CD4-positive, alpha-beta T cell treated with Interleukin-1 beta for 1 hour (primary cell): ENCODE data around the gene GPC1.

Source experiments
- DNase-seq, 2 donors: peaks; one replicate each; pipeline ENCODE4 v3.0.0-alpha.2; 2020 to 2022

Gene GPC1

DNA sequence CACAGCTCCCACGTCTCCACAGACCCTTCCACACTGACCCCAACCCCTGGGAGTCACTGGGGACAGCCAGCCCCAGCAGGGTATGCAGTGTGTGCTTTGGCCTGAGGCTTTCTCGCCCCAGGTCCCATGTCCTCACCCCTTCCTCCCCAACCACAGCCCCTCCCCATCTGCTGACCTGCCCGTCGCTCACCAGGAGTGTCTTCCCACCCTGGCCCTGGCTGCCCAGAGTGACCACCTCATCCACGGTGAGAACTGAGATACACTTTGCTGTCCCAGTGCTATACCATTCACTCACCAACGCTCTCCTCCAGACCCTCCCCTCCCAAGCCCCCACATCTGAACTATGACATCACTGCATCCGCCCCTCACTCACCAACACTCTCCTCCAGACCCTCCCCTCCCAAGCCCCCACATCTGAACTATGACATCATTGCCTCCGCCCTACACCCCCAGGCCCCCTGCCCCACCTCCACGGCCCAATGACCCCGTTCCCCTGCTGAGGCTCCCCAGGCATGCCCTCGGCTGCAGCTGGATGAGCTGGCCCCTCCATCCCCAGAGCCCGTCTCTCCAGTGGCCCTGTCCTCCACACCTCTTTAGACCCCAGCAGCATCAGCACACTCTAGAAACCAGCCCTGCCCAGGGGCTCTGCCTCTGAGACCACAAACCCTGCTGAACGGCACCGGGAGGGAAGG lies 67.1 kb downstream of the GPC1 start:
- no peak for DNase-seq

DNA sequence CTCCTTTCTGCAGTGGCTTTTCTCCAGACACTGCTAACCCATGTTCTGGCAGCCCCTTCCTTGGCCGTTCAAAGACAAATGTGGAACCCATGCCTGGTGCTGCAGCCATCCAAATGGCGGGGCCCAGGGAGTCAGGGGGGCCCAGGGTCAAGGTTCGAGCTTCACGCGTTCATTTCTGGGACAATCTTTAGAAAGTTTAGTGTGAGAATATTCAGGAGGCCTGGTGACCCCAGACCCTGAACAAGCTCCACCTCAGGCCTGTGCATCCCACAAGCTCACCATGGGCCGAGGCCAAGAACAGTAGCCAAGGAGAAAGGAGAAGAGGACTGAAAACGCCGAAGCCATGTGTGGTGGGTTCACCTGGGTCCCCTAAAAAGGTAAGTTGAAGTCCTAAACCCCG lies 67.9 kb downstream of the GPC1 start:
- DNase-seq = no peak

DNA sequence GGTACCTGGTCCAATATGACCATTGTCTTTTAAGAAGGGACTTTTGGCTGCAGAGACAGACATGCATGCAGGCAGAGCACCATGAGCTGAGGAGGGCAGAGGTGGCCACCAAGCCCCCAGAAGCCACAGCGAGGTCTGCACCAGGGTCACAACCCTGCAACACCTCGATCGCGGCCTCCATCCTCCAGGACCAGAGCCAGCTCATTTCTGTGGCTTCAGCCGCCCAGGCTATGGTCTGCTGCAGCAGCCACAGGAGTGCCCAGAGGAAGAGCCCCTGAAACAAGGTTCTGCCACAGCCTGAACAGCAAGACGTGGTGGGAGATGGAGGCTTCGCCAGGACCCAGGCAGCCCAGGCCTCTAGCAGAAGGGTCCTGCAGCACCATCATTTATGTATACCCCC lies 68.4 kb downstream of the GPC1 start:
- DNase-seq = no peak

DNA sequence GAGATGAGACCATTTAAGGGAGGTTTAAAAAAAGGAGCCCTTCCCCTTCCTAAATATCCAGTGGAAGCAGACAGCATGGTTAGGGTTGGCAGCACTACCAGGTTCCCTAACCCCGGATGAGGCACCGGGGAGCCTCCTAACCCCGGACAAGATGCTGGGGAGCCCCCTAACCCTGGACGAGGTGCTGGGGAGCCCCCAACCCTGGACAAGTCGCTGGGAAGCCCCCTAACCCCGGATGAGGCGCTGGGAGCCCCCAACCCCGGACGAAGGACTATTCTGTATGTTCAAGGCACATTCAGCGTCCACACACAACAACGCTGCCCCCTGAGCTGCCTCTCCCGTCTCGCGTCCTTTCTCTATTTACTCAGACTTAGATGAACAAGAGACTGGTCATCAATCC lies 70.4 kb downstream of the GPC1 start:
- DNase-seq = no peak

DNA sequence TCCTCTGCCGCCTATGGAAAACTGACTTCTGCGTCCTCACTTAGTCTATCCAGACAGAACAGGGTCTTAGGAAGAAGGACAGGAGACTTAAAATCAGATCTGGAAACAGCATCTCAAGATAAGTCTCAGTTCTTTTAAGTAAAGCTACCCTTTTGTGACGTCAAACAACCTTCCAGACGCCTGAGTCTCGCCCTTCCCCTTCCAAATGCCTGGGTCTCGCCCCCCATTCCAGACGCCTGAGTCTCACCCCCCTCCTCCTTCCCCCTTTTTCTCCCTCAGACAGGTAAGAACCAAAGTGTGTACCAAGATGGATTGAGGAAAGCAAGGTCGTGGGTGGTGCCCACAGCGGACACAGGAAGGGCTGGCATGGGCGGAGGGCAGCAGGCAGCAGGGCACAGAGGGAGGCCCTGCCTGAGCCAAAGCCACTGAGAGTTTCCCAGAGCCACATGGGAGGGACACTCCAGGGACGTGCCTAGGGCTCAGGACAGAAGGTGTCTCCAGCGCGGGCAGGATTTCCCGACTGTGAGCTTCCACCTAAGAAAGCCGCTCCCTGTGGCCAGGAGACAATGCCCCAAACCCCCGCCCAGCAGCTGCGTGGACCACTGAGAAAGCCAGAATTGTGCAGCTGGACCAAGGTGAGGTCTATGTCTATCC lies 71.1 kb downstream of the GPC1 start:
- no peak for DNase-seq

DNA sequence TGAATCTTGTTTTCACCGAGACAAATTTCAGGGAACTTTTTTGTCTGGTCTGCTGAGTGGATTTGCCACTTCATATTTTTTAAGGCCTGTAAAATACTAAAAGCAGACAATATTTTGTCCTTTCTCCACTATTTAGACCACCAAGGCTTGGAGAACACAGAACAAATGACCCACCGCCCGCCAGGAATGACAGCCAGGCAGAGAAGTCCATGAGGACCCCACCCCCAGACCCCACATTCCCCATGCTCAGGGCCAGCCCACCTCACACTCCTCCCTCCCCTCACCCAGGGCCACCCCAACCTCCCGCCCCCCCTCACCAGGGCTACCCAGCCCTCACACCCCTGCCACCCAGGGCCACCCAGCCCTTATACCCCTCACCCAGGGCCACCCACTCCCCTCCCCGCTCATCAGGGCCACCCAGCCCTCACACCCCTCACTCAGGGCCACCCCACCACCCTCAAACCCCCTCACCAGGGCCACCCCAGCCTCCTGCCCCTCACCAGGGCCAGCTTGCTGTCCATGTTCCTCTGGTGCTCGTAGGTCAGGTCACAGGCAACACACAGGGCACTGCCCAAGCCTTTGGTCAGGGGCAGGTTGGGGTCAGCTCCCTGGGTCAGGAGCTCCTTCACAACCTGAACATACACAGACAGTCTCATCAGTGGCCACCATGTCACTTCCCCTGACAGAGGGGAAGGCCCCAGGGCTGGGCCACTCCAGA lies 71.8 kb downstream of the GPC1 start:
- DNase-seq = no peak

DNA sequence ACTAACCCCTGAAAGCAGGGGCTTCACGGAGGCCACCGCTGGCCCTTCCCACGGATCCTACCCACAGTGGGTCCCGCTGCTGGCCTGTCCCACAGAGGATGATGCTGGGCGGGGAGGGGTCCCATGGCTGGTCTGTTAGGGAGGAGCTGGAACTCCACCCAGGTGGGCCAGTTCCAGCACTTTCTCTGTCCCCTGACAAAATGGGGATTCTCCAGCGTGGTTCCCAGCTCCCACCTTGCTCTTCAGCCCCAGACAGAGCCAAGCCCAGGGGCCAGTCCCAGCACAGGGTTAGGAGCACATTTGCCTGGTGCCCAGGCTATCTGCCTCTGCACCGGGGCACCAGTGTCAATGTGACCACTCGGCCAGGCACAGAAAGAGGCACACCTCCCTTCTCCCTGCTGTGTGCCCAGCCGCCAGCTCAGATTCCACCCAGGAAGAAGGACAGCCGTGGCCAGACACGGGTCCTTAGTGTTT lies 72.4 kb downstream of the GPC1 start:
- no peak for DNase-seq

DNA sequence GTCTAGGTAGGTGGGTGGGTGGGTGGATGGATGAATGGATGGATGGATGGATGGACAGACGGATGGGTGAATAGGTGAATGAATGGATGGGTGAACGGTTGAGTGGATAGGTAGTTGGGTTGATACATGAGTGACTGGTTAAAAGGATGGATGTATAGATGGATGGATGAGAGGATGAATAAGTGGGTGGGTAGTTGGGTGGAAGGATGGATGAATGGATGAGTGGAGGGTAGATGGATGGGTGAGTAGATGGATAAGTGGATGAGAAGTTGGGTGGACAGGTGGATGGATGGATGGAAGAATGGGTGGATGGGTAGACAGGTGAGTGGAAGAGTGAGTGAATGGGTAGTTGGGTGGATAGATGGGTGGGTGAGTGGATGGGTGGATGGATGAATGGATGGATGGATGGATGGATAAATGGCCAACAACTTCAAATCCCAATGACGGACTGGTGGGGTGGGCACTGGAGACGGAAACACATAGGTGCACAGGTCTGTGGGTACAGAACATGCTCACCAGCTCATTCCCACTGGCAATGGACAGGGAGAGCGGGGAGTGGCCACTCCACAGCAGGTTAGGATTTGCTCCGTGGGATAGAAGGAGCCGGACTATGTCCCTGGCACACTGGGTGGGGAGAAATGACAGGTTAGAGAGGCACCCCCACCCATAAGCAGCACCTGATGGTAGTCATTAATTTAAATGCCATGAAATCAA lies 73.5 kb downstream of the GPC1 start:
- no peak for DNase-seq

DNA sequence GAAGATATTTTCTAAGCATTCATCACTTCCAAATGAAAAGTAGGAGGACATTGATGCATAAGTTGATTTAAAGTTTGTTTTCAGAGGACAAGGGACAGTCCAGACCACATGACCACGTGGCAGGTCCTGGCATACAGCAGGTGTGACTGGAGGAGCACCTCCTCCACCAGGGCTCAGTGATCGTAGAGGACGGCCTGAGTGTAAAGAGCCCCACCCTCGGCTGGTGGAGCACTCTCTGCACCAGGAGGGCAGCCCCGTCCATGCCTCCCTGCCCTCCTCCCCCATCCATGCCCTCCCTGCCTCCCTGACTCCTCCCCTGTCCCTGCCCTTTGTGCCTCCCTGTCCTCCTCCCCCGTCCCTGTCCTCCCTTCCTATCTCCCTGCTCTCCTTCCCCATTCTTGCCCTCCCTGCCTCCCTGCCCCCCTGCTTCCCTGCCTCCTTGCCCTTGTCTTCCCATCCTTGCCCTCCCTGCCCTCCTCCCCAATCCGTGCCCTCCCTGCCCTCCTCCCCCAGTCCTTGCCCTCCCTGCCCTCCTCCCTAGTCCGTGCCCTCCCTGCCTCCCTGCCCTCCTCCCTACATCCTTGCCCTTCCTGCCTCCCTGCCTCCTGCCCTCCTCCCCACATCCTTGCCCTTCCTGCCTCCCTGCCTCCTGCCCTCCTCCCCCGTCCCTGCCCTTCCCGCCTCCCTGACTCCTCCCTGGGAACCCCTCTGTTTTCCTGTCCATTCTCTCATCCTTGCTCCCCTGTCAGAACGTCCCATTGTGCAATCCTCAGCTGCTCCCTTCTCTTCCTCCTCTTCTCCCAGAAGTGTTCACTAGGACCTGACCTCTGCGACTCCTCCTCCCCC lies 74.4 kb downstream of the GPC1 start:
- DNase-seq = no peak

DNA sequence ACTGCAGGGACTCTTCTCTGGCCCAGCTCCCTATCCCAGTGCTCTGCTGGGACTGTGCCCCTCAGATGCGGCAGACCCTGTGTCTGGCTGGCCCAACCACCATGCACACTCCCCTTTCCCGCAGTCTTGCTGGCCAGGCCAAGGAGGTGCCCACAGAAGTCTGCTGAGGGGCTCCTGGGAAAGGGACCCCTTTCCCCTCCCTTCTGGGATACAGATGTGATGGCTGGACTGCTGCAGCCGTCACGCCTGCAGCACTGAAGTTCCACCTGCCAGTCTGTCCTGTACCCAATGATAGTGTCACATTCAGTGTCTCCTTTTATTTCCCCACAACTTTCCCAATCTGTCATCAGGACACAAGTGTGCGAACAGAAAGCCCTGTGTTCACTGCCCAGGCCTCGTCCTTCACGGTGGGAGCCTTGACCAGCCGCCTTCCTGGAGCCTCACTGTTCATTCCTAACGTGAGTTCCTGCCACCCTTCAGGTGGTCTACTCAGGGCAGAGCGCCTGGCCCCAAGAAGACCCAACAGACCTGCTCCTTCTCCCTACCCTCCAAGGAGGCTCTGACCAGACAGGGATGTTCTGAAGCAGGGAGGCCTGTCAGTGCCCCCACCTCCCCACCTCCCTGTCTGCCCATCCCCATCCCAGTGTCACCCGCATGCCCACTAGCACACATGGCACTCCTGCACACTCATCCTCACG lies 75.2 kb downstream of the GPC1 start:
- DNase-seq = no peak

DNA sequence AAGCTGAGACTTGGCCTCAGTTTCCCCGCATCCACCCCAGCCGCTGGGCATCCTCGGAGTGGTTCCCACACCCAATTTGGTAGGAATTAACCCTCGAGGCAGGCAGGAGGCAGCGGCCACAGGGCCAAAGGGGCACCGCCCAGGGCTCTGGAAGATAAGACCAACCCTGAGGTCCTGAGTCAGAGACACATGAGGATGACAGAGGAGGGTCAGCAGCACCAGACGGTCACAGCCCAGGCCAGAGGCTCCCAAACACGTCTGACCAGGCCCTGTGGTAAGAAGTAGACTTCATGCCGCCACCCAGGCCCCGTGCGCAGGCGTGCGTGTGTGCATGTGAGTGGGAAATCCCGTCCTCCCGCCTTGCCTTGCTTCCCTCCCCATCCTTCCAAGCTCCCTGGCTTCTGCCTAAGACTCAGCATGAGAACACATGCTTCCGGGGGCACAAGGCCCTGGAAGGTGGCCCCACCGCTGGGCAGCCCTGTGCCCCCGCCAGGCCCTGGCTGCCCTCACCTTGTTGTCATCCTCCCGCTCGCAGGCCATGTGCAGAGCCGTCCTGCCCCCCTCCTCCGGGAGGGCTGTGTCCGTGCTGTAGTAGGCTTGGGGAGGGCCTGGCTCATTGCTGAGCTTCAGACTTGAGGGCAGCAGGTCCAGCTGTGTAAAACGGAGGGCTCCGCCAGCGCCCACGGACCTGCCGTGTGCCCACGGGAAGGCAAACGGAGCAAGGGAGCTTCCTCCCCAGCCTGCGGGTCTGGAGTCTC lies 76.1 kb downstream of the GPC1 start:
- no peak for DNase-seq

DNA sequence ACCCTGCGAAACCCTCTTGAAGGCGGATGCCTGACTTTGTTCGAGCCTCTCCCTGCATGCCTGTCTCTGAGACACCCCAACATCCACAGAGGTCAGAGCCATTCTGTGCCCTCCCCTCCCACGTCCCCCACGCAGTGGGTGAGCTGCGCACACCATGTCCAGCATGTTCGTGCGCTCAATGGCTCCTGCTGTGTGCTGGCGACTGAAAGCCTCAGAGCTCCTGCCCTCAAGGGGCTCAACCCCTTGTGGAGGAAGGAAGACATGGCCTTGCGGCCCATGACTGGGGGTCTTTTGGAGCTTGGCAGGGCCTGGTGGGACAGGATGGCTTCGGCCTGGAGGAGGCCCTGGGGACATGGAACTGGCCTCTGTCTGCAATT lies 76.6 kb downstream of the GPC1 start:
- DNase-seq = no peak

DNA sequence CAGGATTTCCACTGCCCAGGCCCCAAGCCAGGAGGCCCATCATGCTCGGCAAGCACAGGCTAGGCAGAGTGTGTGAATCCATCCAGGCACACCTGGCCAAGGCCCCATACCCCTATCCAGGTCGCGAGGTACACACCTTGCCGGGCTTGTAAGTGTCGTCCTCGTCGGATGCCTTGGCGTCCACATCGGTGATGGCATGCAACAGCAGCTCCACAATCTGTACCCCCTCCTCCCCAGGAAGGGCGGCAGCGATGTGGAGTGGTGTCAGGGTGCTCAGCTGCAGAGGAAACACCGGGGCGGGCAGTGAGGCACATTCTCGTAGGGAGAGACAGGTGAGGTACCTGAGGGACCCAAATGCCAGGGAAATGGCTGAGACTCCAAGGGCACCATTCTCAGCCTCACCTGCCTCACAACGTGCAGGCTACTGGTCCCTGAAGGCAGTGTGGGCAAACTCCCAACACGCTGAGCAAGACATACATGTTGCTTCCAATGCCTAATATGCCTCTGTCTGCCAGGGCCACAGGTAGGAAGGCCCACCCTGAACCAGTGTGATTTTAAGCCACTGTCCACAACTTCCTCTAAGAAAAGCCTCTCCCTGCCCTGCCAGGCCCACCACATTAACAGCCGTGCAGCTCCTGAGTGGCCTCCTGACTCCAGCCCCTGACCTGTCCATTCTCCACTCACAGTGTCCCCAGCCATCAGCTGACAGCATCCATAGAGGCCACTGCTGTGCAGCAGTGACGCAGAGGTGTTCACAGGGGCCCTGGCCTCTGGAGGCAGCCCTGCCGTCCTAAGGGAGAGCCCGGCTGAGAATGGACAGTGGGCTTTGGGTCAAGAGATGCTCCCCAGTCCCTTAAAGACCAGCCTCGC lies 77.4 kb downstream of the GPC1 start:
- no peak for DNase-seq

DNA sequence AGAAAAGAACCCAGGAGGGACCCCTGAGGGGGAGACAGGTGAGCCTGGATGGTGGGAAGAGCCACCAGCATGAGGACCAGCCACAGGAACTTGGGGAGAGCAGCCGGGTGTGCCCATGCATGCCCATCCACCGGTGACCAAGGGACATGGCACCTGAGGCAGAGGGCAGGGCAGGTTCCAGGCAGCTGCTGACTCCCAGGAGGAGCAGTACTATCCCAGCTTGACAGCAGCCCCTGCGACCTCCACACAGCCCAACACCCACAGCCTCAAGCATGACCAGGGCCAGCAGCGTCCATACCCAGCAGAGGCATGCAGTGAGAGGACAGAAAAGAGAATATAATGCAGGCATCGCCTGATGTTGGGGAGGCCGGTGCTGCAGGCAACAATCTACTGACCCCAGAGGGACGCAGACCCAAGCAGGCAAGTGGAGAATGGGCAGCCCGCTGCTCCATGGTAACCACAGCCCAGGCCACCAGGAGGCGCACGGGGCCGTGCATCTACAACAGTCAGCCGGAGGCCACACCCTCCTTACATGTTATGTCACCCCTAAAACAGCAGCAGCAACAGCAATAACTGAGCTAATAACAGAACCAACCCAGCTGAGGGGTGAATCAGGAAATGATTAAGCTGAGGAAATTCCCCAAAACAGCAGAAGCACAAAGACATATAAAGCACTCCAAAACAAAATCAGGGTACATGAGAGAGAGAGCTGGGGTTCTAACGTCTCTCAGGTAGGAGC lies 78.3 kb downstream of the GPC1 start:
- DNase-seq = peak; percentile 85 to 87

DNA sequence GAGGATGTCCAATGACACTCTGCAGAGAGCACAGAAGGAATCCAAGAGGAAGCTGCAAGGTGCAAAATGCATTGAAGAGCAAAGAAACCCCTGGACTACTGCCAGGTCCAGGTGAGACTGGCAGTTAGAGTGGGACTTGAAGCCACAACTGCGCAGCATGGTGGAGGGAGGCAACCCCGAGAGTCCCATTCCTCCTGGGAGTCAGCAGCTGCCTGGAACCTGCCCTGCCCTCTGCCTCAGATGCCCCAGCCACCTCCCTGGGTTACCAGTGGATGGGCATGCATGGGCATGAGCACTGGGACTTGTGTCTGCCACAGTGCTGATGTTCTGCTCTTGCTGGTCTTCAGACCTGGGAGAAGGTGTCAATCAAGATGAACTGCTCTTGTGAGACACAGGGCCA lies 79.2 kb downstream of the GPC1 start:
- no peak for DNase-seq

DNA sequence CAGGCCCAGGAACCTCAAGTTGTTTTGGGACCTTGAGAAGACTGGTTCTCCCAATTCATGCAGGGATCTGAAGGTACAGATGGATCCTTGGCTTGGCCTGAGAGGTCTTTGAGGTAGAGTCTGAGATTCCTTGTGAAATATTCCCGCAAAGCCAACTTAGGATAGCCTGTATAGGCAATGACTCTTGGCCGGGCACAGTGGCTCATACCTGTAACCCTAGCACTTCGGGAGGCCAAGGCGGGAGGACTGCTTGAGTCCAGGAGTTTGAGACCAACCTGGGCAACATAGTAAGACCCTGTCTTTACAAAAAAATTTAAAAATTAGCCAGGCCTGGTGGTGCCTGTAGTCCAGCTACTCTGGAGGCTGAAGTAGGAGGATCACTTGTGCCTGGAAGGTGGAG lies 81.9 kb downstream of the GPC1 start:
- no peak for DNase-seq
